ENCODE data around the gene BEGAIN.
A peak's percentile ranks its signal among the peaks of the same experiment; 100 is the strongest.

BEGAIN gene

DNA sequence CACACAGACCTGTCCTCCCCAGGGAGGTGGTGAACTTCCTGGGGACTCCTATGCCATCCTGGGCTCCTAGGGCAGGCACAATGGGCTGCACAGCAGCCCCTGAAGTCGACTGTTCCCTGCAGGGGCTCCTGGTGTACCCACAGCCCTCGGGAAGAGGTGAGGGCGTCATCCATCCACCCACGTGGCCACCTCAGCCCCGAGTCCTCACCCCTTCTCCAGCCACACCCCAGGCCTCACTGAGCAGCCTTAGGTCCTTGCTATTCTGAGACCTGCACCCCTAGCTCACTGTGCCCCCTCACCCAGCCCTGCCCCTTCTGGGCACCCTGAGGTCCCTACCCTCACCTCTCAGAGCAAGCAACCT is 38.9 kb downstream of the BEGAIN start:
- no peak for DNase-seq

DNA sequence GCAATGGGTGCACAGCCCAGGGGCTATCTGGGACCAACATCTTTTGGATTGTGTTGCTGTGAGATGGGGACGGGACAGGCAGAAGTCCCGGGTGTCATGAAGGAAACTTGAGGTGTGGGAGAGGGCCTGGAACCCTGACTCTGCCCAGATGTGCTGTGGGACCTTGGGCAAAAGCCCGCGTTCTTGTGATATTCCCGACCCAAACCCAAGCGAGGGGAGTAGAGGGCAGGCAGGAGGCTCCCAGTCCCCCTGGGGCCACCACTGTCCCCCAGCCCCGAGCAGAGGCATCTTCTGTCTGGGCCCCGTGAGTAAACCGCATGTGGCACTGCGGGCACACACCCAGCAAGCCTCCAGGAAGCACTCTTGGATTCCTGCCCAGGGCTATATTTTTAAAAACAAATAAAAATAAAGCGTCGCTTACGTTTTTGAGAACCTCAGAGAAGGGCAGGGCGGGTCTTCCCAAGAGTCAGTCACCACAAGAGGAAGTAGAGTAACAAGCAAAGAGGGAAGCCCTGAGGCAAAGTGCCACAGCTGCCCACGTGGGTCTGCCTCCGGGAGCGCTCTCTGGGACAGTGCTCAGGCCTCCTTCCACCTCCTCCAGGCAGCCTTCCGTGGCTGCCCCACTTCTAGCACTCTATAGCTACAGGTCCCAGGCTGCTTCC is 39.5 kb downstream of the BEGAIN start:
- DNase-seq, result peak; percentile 78

DNA sequence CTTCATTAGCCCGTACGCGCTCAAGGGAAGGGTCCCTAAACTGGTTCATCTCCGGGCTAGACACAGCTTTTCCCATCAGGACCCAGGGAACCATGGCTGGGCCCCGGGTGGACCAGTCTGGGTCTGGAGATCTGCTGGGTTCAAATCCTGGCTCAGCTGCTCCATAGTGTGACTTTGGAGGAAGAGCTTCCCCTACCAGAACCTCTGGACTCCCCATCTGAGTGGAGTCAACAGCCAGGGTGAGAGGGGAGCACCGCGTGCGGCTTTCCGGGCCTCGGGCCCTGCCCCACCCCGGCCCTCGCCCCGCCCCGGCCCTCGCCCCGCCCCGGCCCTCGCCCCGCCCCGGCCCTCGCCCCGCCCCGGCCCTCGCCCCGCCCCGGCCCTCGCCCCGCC is 41.2 kb downstream of the BEGAIN start:
- DNase-seq, result no peak

DNA sequence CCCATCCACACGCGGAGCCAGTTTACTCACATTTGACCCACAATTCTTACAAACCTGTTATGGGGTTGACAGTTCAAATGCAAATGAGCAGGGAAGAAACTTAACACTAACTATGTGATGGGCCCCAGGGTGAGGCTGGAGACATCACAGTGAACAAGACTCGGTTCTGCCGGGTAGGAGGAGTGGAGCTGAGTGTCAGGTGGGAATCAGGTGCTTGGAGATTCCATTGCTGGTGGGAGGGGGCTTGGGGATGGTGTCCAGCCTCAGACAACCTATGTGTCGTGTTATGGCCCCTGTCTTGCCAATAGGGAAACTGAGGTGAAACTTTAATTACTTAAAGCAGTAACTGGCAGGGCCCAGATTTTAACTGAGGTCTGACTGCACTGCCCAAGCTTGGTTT is 41.9 kb downstream of the BEGAIN start:
- no peak for DNase-seq

DNA sequence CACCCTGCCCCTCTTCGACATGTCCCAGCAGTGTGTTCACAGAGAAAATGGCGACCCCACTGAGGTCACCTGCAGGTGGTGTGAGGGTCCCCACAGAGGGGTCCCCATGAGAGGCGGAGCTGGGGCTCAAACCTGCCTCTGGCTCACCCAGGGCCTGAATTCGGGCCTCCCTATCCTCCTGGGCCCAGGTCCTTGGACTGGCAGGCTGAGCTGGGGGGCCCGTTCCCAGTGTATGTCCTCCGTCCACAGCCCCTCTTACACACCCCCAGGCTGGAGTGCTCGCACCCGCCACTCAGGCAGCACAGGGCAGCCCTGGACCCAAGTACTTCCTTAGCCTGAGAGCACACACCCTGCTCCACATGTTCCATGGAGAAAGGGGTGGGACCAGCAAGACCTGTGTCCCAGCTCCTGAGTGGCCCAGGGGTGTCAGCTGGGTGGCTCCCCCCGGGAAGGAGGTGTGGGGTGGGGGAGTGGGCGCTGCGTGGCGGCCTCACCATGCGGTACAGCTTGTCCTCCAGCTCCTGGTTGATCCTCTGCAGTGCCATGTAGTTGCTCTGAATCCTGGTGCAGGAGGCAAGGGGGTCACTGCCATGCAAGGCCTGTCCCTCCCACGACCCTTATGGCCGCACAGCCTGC is 42.6 kb downstream of the BEGAIN start:
- no peak for DNase-seq

DNA sequence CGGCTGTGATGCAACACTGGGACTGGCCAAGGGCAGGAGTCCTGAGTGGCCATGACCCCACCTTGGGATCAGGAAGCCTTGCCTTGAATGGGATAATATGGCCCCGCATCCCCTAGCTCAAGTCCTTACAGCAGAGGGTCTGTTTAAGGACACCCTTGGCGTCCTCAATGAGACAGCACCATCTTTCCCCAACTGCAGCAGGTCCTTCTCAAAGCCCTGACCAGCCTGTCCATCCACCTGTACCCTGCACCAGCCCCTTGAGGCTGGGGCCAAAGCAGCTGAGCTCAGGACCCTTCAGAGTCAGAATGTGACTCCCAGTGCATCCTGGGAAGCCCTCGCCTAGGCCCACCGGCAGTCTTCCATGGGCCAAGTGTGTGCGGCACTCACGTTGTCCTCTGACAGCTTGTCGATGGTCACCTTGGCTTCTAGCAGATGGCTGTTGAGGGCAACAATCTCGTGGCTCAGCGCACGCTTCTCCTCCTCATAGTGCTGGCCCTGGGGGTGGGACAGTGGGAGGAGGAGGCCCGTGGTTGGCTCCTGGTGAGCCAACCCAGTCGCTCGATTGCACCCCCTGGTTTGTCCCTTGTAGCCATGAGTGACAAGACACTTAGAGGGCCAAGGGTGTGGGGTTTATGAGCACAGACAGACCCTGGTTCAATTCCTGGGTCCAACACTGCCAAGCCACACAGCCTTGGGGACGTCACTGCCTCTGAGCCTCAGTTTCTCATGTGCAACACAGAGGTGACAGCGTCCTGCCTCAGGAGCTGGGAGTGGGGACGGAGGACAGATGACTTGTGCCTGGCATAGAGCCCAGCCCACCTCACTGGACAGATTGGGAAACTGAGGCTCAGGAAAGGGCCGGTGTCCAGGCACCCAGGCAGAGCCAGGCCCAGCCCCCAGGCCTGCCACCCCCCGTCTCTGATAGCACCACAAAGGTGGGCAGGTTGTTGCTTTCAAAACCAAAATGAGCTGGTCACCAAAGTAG is 43.5 kb downstream of the BEGAIN start:
- no peak for DNase-seq

DNA sequence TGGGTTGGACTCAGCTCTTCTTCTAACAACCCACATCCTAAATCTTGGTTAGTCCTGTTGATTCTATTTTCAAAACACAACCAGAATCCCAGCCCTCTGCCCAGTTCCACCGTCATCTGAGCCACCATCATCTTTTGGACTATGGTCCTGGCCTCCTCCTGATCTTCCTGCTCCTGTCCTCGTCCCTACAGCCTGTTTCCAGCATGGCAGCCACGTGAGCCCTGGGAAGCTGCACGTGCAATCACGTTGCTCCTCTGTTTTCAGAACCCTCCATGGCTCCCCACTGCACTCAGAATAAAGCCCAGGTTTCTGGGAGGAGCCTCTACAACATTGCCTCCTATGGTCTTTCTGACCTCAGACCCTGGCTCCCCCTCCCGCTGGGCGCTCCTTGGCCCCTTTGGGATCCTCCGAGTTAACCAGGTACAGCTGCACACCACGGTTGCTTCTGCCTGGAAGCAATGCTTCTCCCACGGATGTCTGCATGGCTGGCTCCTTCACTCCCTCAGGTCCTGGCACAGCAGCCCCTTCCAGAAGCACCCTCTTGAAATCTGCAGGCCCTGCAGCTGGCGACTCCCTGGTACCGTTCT is 44.5 kb downstream of the BEGAIN start:
- DNase-seq, result no peak

DNA sequence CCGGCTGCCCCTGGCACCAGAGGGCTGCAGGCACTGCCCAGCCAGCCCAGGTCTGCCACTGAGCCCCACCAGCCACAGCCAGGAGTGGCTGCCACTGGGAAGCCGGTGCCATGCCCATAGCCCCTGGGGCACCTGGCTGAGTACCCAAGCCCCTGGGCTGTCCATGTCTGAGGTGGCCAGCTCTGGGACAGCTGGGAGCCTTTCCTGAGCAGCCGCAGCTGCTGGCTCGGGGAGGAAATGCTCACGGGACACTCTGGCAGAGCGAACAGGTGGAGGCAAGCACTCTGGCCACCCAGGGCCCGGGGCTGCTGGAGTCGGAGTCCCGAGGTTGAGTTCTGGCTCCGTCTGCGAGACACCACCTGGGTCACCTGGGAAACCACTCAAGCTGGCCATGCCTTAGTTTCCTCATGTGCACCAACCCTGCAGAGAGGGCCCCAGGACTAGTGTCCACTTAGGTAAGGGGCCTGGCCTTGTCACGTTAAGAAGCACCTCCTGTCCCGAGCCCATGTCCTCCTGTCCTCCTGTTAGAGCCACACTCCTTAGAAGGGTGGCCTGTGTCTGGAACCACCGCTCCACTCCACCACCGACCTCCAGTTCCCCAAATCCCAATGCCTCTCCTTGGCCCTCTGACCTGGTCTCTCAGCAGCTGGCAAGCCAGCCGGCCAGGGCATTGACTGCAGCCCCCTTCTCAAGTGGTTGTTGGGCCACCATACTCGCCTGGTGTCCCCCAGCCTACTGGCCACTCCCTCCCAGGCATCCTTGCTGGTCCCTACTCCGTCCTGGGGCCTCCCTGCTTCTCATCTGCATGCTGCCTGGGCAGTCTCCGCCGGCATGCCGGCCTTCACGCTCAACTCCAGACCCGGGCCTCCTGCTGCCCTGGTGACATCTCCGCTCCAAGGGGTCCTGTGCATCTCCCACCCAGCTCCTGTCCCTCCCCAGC is 45.3 kb downstream of the BEGAIN start:
- no peak for DNase-seq

DNA sequence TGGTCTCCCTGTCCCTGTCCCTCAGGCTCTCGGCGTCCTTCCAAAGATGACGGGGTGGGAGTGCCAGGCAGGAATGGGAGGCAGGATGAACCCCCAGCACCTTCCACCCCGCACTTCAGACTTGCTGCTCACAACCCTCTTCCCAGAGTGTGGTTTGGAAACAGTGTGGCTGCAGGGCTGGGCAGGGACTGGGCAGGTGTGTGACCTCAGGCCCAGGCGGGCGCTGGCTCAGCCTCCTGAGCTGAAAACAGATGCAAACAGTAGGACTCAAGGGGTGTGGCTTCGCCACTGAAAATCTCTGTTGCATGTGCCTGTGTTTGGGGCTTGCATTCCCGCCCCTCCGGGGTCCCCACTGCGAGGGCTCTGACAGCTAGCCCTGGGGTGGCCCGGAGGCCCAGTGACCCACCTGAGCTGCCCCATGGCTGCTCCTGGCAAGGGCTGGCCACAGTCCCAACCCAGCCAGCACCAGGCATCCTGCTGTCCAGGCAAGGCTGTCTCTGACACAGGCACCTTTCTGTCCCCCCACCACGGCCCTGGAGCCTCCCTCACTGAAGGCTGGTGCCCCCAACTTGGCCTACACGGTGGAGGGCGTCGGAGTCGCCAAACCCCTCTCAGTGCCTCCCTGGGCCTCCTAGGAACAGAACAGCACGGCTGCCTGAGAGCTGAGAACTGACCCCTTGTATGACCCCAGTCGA is 46.1 kb downstream of the BEGAIN start:
- DNase-seq, result no peak

DNA sequence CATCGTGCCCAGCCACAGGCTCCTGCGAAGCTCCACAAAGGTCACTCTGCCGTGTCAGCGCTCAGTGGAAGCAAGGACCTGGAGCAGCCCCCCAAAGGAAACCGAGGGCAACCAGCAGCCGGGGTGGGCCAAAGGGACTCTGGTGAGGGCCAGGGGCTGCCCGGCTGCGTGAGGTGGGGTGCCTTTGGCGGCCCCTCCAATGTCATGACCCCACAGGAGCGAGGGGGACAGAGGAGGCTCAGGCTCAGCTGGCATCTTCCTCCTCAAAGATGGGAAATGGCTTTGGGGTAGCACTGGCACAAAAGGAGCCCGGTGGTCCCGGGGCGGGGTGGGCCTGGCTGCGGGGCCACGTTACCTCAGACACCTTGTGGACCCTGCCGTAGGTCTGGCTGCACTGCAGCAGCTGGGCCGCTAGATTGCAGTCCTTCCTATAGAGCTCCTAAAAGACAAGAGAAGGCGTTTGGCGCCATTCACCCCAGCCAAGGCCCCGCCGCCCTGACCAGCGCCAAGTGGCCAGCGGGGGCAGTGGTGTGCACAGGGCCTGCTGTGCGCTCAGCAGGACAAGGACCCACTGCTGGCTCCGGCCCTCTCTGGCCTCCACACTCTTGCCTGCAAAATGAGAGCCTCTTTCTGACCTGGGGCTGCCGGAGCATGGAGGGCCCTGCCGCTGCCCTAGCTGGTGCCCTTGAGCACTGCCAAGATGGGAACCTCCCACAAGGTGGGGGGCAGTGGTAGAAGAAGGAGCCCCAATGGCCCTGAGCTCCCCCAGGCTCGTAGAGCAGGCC is 46.9 kb downstream of the BEGAIN start:
- DNase-seq, result peak; percentile 59

DNA sequence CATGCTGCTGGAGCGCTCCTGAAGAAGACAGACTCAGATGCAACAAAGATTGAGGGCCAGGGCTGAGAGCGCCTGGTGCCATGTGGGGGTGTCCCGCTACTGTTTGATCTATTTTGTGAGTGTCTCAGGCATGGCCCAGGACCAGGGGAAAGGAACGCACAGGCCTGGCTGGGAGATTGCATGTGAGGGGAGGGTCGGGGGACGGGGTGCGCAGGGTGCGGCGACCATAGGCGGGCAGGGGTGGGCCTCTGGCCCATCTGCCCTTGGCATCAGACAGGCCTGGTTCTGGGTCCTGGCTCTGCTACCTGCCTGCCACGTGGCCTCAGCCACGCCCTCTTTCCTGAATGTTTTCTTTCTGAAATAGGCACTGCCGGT is 47.5 kb downstream of the BEGAIN start:
- peak; percentile 58 for DNase-seq

DNA sequence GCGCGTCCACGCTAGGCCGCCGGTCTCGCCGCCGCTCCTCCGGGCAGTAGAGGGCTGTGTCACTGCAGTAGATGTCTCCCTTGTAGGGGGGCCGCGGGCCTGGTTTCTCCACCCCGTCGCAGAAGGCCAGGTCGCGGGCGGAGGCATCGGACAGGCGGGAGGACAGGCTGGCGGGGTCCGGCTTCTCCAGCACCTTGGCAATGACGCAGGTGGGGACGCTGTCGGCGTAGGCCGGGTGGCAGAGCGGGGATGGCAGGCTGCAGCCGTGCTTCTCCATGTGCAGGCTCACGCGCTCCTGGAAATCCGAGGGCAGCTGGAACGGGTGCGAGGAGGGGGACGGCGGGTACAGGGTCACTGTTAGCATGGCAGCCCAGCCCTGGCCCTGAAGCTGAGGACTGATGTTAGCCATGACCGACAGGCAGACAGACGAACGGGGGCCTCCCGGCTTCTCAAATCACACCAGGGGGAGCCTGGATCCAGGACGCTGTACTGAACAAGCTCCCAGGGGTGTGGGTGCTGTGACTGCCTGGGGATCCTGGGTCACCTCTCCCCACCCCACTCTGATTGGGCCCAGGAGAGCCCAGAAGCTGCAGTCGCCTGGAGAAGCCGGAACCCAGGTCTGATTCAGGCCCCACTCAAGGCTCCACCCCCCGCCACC is 48.1 kb downstream of the BEGAIN start:
- DNase-seq, result peak; percentile 62

DNA sequence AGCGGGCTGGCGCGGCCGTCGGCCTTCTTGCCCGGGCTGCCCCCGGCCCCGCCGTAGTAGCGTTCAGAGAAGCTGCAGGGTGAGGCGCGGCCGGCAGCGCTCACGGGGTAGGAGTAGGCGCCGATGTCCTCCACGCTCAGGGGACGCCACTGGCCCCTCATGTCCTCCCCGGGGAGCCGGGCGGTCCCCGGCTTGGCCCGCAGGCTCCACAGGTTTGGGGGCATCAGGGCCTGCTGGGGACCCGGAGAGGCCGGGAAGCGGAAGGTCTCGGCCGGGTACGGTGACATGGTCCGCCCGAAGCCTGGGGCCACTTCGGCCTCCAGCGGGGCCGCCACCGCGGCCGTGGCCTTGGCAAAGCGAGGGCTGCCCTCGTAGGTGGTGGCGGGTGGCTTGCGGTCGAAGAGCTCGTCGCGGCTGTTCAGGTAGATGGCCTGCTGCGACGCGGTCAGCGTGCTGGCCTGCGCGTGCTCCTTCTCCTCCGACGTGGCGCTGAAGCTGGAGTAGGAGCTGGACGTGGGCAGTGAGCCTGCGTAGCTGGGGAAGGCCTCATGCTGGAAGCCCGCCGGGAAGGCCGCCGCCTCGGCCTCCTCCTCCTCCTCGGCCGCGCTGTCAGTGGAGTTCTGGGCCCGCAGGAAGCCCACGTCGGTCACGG is 48.7 kb downstream of the BEGAIN start:
- peak; percentile 54 for DNase-seq

DNA sequence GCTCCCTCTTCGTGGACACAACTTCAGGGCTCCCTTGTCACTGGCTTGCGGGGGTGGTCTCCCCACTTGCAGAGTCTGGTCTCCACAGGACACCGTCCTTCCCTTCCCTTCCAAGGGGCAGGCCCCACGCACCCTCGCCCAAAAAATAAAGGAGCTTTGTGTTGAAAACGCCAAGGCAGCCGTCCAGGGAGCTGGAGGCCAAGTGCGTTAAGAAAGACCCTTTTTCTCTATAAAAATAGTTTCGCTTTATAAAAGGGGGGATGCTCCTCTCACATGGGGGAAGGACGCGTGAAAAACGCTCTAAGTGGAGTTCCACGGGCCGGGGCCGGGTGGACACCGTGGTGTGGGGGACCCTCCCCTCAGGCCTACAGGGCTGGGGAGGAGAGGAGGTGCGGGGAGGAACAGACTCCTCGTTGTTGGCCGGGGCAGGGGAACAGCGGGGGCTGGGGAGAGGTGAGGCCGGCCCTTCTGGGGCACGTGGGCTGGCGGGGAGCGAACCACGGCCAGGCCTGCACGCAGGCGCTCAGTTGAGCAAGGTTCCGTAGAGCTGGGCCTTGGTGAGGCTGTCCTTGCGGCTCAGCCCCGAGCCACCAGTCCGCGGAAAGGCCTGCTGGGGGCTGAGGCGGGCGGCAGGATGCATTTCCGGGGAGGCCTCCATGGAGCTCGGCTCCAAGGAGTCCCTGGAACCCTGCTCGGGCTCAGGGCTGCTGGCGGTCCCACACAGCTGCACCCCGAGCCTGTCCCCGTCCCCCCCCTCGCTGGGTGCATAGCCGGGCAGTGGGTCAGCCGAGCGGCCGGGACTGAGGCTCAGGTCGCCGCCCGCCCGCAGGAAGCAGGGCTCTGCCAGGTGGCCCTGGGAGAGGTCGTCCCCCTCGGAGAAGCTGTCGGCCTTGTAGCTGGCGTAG is 49.5 kb downstream of the BEGAIN start:
- peak; percentile 57 for DNase-seq

DNA sequence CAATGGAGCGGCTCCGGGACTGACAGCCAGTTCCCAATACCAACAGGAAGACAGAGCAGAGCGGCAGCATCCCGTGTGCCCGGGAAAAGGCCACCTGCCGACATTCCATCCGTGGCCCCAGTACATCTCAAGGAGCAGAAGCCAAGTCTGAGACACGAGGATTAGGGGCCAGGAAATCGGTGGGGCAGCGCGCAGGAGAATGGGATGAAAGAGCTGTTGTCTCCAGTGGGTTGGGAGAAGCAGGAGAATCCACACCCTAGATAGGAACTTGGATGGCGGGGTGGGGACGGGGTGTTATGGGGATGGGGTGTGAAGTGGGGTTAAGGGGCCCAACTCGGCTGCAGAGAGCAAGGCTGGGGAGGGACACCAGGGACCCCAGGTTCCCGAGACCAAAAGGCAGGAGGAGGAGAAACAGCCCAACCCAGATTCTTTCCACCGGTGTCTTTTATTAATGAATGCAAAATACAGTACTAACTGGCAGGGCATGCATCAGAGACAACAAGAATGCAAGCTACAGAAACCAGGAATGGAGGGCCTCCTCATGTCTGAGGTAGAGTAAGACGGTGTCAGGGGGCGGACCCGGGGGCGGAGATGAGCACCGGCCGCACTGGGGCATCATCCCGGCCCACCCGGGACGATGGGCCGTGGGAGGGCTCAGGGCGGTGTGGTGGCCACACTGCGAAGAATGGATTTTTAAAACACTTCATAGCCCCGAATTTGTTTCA is 50.3 kb downstream of the BEGAIN start:
- peak; percentile 50 for DNase-seq

DNA sequence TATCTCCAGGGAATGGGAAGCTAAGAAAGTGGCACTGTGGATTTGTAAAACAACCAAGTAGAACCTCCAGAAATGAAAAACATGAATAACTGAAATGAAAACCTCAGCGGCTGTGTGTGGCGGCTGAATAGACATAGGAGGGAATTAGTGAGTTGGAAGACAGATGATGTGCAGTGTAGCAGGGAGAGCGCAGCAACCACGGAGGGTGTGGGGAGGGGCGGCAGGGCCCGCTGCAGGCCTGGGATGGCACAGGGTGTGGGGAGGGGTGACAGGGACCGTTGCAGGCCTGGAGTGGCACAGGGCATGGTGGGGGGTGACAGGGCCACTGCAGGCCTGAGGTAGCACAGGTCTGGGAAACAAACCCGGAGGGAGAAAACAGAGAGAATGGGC is 51.1 kb downstream of the BEGAIN start:
- no peak for DNase-seq

DNA sequence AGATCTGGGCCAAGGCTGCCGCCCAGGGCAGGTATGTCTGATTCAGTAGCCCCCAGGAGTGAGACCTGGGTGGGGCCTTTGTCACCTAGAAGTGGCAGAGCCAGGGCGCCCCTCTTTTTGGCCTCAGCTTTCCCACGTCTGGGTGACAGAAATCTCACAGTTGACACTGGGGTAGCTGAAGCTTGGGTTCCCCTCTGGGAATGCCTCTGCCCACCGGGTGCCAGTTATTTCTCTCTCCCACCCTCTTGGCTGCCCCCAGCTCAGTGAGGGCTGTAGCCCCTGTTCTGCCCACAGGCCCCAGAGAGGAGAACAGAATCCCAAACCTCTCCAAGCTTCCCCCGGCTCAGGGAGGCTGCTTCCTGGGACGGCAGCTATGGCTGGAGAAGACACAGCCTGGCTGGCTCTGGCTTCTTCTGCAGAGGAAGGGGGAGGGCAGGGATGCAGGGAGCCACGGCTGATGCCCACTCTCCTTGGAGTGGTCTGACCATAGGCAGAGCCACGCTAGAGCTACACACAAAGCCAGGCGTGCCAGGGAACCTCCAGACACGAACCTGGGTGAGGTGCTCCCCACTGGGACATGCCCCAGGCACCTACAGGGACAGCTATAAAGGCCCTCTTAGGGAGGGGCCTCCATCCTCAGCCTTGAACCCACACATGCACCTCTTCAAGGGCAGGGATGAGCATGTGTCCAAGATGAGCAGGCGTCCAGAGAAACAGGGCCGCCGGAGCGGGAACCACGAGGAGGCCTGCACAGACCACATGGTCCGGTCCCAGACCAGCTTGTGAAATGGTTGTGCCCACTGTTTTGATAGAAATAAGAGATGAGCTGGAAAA is 51.7 kb downstream of the BEGAIN start:
- DNase-seq, result peak; percentile 43
